Measurements from ENCODE around the gene CST7.

The CST7 gene

GRCh38 chr20:24950128-24950835 lies 1.2 kb downstream of the CST7 start:
- no peaks in the 10 kb centered on the region for H3K9me2 ChIP-seq (replicated peaks; ENCODE audit: insufficient read depth, low read length)
- no peaks in the 10 kb centered on the region for H3K27me3 ChIP-seq (replicated peaks; ENCODE audit: insufficient read depth, low read length)
- H3K4me2 ChIP-seq (ENCODE audit: low read depth, low read length), result no peak overlapping the region
- no peak overlapping the region for H3K27ac ChIP-seq (ENCODE audit: low read length)
- H3K4me1 ChIP-seq (ENCODE audit: low read length), result peaks cover 5% of the 10 kb centered on the region; the same call in 1 of the 2 replicates
- no peak for DNase-seq
- no peak for TF ChIP-seq CTCF (IDR thresholded peaks at IDR 0.05; ENCODE audit: low read length)
- TF ChIP-seq EZH2 (optimal IDR thresholded peaks at IDR 0.05; ENCODE audit: low read depth, low read length), result no peak
- no peak for TF ChIP-seq EZH2phosphoT487 (IDR thresholded peaks at IDR 0.05; ENCODE audit: low read length)
- H3F3A ChIP-seq (ENCODE audit: insufficient read depth, low read length), result no peaks in the 10 kb centered on the region
- H2AFZ ChIP-seq (ENCODE audit: low read length), result no peak overlapping the region
- H3K79me2 ChIP-seq (ENCODE audit: low read length), result no peaks in the 10 kb centered on the region
- H3K9ac ChIP-seq (ENCODE audit: low read length), result no peak overlapping the region
- no peaks in the 10 kb centered on the region for H3K36me3 ChIP-seq (replicated peaks; ENCODE audit: insufficient read depth, low read length)
- no peaks in the 10 kb centered on the region for H4K20me1 ChIP-seq (ENCODE audit: insufficient read depth, low read length)
- H3K9me3 ChIP-seq (replicated peaks; ENCODE audit: insufficient read depth, low read length), result no peaks in the 10 kb centered on the region
- no peak overlapping the region for H3K4me3 ChIP-seq (ENCODE audit: low read length)

GRCh38 chr20:24950836-24951525 lies 1.9 kb downstream of the CST7 start:
- no peaks in the 10 kb centered on the region for H3K79me2 ChIP-seq (ENCODE audit: low read length)
- no peak for DNase-seq
- no peak for TF ChIP-seq CTCF (IDR thresholded peaks at IDR 0.05; ENCODE audit: low read length)
- TF ChIP-seq EZH2phosphoT487 (IDR thresholded peaks at IDR 0.05; ENCODE audit: low read length), result no peak
- no peak for TF ChIP-seq EZH2 (optimal IDR thresholded peaks at IDR 0.05; ENCODE audit: low read depth, low read length)
- no peak overlapping the region for H3K4me2 ChIP-seq (ENCODE audit: low read depth, low read length)
- H3K36me3 ChIP-seq (replicated peaks; ENCODE audit: insufficient read depth, low read length), result no peaks in the 10 kb centered on the region
- H3K4me3 ChIP-seq (ENCODE audit: low read length), result no peak overlapping the region
- H3K27ac ChIP-seq (ENCODE audit: low read length), result no peak overlapping the region
- no peaks in the 10 kb centered on the region for H3K9me2 ChIP-seq (replicated peaks; ENCODE audit: insufficient read depth, low read length)
- no peaks in the 10 kb centered on the region for H3K9me3 ChIP-seq (replicated peaks; ENCODE audit: insufficient read depth, low read length)
- no peaks in the 10 kb centered on the region for H3K27me3 ChIP-seq (replicated peaks; ENCODE audit: insufficient read depth, low read length)
- no peaks in the 10 kb centered on the region for H4K20me1 ChIP-seq (ENCODE audit: insufficient read depth, low read length)
- no peak overlapping the region for H3K9ac ChIP-seq (ENCODE audit: low read length)
- no peaks in the 10 kb centered on the region for H3F3A ChIP-seq (ENCODE audit: insufficient read depth, low read length)
- no peak overlapping the region for H2AFZ ChIP-seq (ENCODE audit: low read length)
- peaks cover 5% of the 10 kb centered on the region; the same call in 1 of the 2 replicates for H3K4me1 ChIP-seq (ENCODE audit: low read length)

GRCh38 chr20:24951536-24952083 lies 2.5 kb downstream of the CST7 start:
- H3K27ac ChIP-seq (ENCODE audit: low read length), result no peak overlapping the region

More at GRCh38 chr20:24951536-24952083, 2.5 kb downstream of the CST7 start:
- no peaks in the 10 kb centered on the region for H3K9me3 ChIP-seq (replicated peaks; ENCODE audit: insufficient read depth, low read length)
- H3K9me2 ChIP-seq (replicated peaks; ENCODE audit: insufficient read depth, low read length), result no peaks in the 10 kb centered on the region
- no peaks in the 10 kb centered on the region for H4K20me1 ChIP-seq (ENCODE audit: insufficient read depth, low read length)
- TF ChIP-seq EZH2 (optimal IDR thresholded peaks at IDR 0.05; ENCODE audit: low read depth, low read length), result no peak
- no peak for TF ChIP-seq CTCF (IDR thresholded peaks at IDR 0.05; ENCODE audit: low read length)
- no peak for TF ChIP-seq EZH2phosphoT487 (IDR thresholded peaks at IDR 0.05; ENCODE audit: low read length)
- H3K27me3 ChIP-seq (replicated peaks; ENCODE audit: insufficient read depth, low read length), result no peaks in the 10 kb centered on the region
- H3K4me2 ChIP-seq (ENCODE audit: low read depth, low read length), result no peak overlapping the region
- H2AFZ ChIP-seq (ENCODE audit: low read length), result no peak overlapping the region
- H3K4me1 ChIP-seq (ENCODE audit: low read length), result peaks cover 5% of the 10 kb centered on the region; the same call in 1 of the 2 replicates
- no peak overlapping the region for H3K4me3 ChIP-seq (ENCODE audit: low read length)
- no peaks in the 10 kb centered on the region for H3K79me2 ChIP-seq (ENCODE audit: low read length)
- H3K36me3 ChIP-seq (replicated peaks; ENCODE audit: insufficient read depth, low read length), result no peaks in the 10 kb centered on the region
- DNase-seq, result no peak
- no peaks in the 10 kb centered on the region for H3F3A ChIP-seq (ENCODE audit: insufficient read depth, low read length)
- H3K9ac ChIP-seq (ENCODE audit: low read length), result no peak overlapping the region
